Measurements from ENCODE around the gene SLC25A28.

SLC25A28 gene

GRCh38 chr10:99611326-99611725 is 8.9 kb downstream of the SLC25A28 start:
- peaks cover 28 to 62% of the 10 kb centered on the region in 2 experiments for H3K36me3 ChIP-seq (ENCODE audit: control insufficient read depth in 1 of 2, insufficient read depth in 2 of 2, low read depth in 1 of 2, low read length in 2 of 2)
- no peak overlapping the region for H2BK5ac ChIP-seq (ENCODE audit: low read depth, low read length, poor library complexity, severe bottlenecking)
- no peak overlapping the region for H2AK5ac ChIP-seq (ENCODE audit: low read length, severe bottlenecking)
- no peaks in the 10 kb centered on the region for H3K4me1 ChIP-seq (ENCODE audit: control insufficient read depth, insufficient read depth, low read depth, low read length)
- no peak overlapping the region for H3K4me3 ChIP-seq (ENCODE audit: insufficient read depth in 1 of 2, low read depth in 1 of 2, low read length in 2 of 2)
- no peak overlapping the region for H2AFZ ChIP-seq (ENCODE audit: low read depth, low read length)
- 87% methylated on average over 4 of the region's 4 CpGs for WGBS
- H3K14ac ChIP-seq (ENCODE audit: low read length in 2 of 2): no peak overlapping the region
- DNase-seq: no peak
- H2BK15ac ChIP-seq (ENCODE audit: low read depth, poor library complexity, severe bottlenecking): no peak overlapping the region
- H4K91ac ChIP-seq (ENCODE audit: low read length): no peak overlapping the region
- H2BK120ac ChIP-seq (ENCODE audit: low read depth, low read length): no peak overlapping the region
- no peak overlapping the region for H4K8ac ChIP-seq (ENCODE audit: low read length)
- no peak overlapping the region for H3K27ac ChIP-seq (ENCODE audit: low read length, poor library complexity, severe bottlenecking)
- H3K79me1 ChIP-seq (replicated peaks; ENCODE audit: low read length, poor library complexity, severe bottlenecking): peaks cover 25% of the 10 kb centered on the region
- H3K23ac ChIP-seq (ENCODE audit: low read length in 2 of 2): no peak overlapping the region
- no peak overlapping the region for H2BK12ac ChIP-seq (ENCODE audit: low read length in 2 of 2)
- H3K27me3 ChIP-seq (ENCODE audit: control insufficient read depth in 1 of 2, insufficient read depth in 1 of 2, low read length in 2 of 2): no peaks in the 10 kb centered on the region
- no peak overlapping the region for H3K18ac ChIP-seq (ENCODE audit: low read depth in 1 of 2, low read length in 2 of 2)
- no peak overlapping the region for H3K4ac ChIP-seq (ENCODE audit: low read depth in 1 of 2, low read length in 2 of 2)
- H3K9me3 ChIP-seq (ENCODE audit: control insufficient read depth, low read length): no peaks in the 10 kb centered on the region
- no peak overlapping the region for H3K4me2 ChIP-seq (ENCODE audit: low read length, poor library complexity, severe bottlenecking)
- no peak overlapping the region for H3K9ac ChIP-seq (ENCODE audit: low read length)

- Histone ChIP-seq H3K4me2 (ENCODE audit: low read length, poor library complexity, severe bottlenecking) (no peak overlapping the region), H2BK120ac (ENCODE audit: low read depth, low read length) (no peak overlapping the region), H3K23ac (ENCODE audit: low read length in 2 of 2) (no peak overlapping the region), H3K79me1 (replicated peaks; ENCODE audit: low read length, poor library complexity, severe bottlenecking) (peaks cover 24% of the 10 kb centered on the region), H2BK5ac (ENCODE audit: low read depth, low read length, poor library complexity, severe bottlenecking) (no peak overlapping the region), H3K4me3 (ENCODE audit: insufficient read depth in 1 of 2, low read depth in 1 of 2, low read length in 2 of 2) (no peak overlapping the region), H3K27me3 (ENCODE audit: control insufficient read depth in 1 of 2, insufficient read depth in 1 of 2, low read length in 2 of 2) (no peaks in the 10 kb centered on the region), H4K8ac (ENCODE audit: low read length) (no peak overlapping the region), H2AK5ac (ENCODE audit: low read length, severe bottlenecking) (no peak overlapping the region), H3K36me3 (ENCODE audit: control insufficient read depth in 1 of 2, insufficient read depth in 2 of 2, low read depth in 1 of 2, low read length in 2 of 2) (peaks cover 28 to 60% of the 10 kb centered on the region in 2 experiments), H3K4me1 (ENCODE audit: control insufficient read depth, insufficient read depth, low read depth, low read length) (no peaks in the 10 kb centered on the region), H4K91ac (ENCODE audit: low read length) (no peak overlapping the region), H2AFZ (ENCODE audit: low read depth, low read length) (no peak overlapping the region), H3K14ac (ENCODE audit: low read length in 2 of 2) (no peak overlapping the region), H3K9ac (ENCODE audit: low read length) (no peak overlapping the region), H2BK15ac (ENCODE audit: low read depth, poor library complexity, severe bottlenecking) (no peak overlapping the region), H3K18ac (ENCODE audit: low read depth in 1 of 2, low read length in 2 of 2) (no peak overlapping the region), H2BK12ac (ENCODE audit: low read length in 2 of 2) (no peak overlapping the region), H3K4ac (ENCODE audit: low read depth in 1 of 2, low read length in 2 of 2) (no peak overlapping the region), H3K9me3 (ENCODE audit: control insufficient read depth, low read length) (no peaks in the 10 kb centered on the region), H3K27ac (ENCODE audit: low read length, poor library complexity, severe bottlenecking) (no peak overlapping the region)
- no peak for DNase-seq
- WGBS: 100% methylated on average over 3 of the region's 3 CpGs
These were observed 10.0 kb downstream of the SLC25A28 start for GRCh38 chr10:99610221-99610620.

- Histone ChIP-seq H2BK120ac (ENCODE audit: low read depth, low read length) (no peak overlapping the region), H4K91ac (ENCODE audit: low read length) (no peak overlapping the region), H2AK5ac (ENCODE audit: low read length, severe bottlenecking) (no peak overlapping the region), H3K18ac (ENCODE audit: low read depth in 1 of 2, low read length in 2 of 2) (no peak overlapping the region), H3K23ac (ENCODE audit: low read length in 2 of 2) (no peak overlapping the region), H3K9ac (ENCODE audit: low read length) (no peak overlapping the region), H2BK5ac (ENCODE audit: low read depth, low read length, poor library complexity, severe bottlenecking) (no peak overlapping the region), H3K79me1 (replicated peaks; ENCODE audit: low read length, poor library complexity, severe bottlenecking) (peaks cover 24% of the 10 kb centered on the region), H3K4ac (ENCODE audit: low read depth in 1 of 2, low read length in 2 of 2) (no peak overlapping the region), H3K27me3 (ENCODE audit: control insufficient read depth in 1 of 2, insufficient read depth in 1 of 2, low read length in 2 of 2) (no peaks in the 10 kb centered on the region), H2BK12ac (ENCODE audit: low read length in 2 of 2) (no peak overlapping the region), H3K27ac (ENCODE audit: low read length, poor library complexity, severe bottlenecking) (no peak overlapping the region), H3K4me2 (ENCODE audit: low read length, poor library complexity, severe bottlenecking) (no peak overlapping the region), H3K9me3 (ENCODE audit: control insufficient read depth, low read length) (no peaks in the 10 kb centered on the region), H3K4me1 (ENCODE audit: control insufficient read depth, insufficient read depth, low read depth, low read length) (no peaks in the 10 kb centered on the region), H3K36me3 (ENCODE audit: control insufficient read depth in 1 of 2, insufficient read depth in 2 of 2, low read depth in 1 of 2, low read length in 2 of 2) (peaks cover 28 to 57% of the 10 kb centered on the region in 2 experiments), H4K8ac (ENCODE audit: low read length) (no peak overlapping the region), H2BK15ac (ENCODE audit: low read depth, poor library complexity, severe bottlenecking) (no peak overlapping the region), H3K14ac (ENCODE audit: low read length in 2 of 2) (no peak overlapping the region), H2AFZ (ENCODE audit: low read depth, low read length) (no peak overlapping the region), H3K4me3 (ENCODE audit: insufficient read depth in 1 of 2, low read depth in 1 of 2, low read length in 2 of 2) (no peak overlapping the region)
- DNase-seq: no peak
- WGBS: 97% methylated on average over 2 of the region's 2 CpGs
These were observed 11.1 kb downstream of the SLC25A28 start for GRCh38 chr10:99609186-99609585.

DNA sequence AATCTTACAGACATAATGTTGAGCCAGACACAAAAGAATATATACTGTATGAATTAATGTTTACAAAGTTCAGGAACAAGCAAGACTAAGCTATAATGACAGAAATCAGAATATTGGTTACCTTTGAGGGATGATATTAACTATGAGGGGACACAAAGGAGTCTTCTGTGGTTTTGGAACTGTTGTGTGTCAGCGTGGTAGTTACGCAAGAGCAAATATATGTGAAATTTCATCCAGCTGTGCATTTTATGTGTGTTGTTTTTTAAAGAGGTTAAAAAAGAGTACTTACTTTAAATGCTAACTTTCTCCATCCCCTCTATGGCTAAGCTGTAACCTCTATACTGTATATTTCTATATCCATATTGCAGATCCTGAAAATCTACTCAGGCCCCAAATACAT is 14.9 kb downstream of the SLC25A28 start:
- Histone ChIP-seq H2BK12ac (ENCODE audit: low read length in 2 of 2) (no peak overlapping the region), H2AK5ac (ENCODE audit: low read length, severe bottlenecking) (no peak overlapping the region), H4K91ac (ENCODE audit: low read length) (no peak overlapping the region), H3K27ac (ENCODE audit: low read length, poor library complexity, severe bottlenecking) (no peak overlapping the region), H3K27me3 (ENCODE audit: control insufficient read depth in 1 of 2, insufficient read depth in 1 of 2, low read length in 2 of 2) (no peaks in the 10 kb centered on the region), H2BK15ac (ENCODE audit: low read depth, poor library complexity, severe bottlenecking) (no peak overlapping the region), H3K36me3 (ENCODE audit: control insufficient read depth in 1 of 2, insufficient read depth in 2 of 2, low read depth in 1 of 2, low read length in 2 of 2) (peaks cover 3 to 24% of the 10 kb centered on the region in 2 experiments), H4K8ac (ENCODE audit: low read length) (no peak overlapping the region), H3K14ac (ENCODE audit: low read length in 2 of 2) (no peak overlapping the region), H2BK5ac (ENCODE audit: low read depth, low read length, poor library complexity, severe bottlenecking) (no peak overlapping the region), H3K18ac (ENCODE audit: low read depth in 1 of 2, low read length in 2 of 2) (no peak overlapping the region), H3K4me1 (ENCODE audit: control insufficient read depth, insufficient read depth, low read depth, low read length) (no peaks in the 10 kb centered on the region), H3K23ac (ENCODE audit: low read length in 2 of 2) (no peak overlapping the region), H3K9me3 (ENCODE audit: control insufficient read depth, low read length) (no peaks in the 10 kb centered on the region), H3K4me3 (ENCODE audit: insufficient read depth in 1 of 2, low read depth in 1 of 2, low read length in 2 of 2) (no peak overlapping the region), H2BK120ac (ENCODE audit: low read depth, low read length) (no peak overlapping the region), H2AFZ (ENCODE audit: low read depth, low read length) (no peak overlapping the region), H3K79me1 (replicated peaks; ENCODE audit: low read length, poor library complexity, severe bottlenecking) (peaks cover 1% of the 10 kb centered on the region), H3K4ac (ENCODE audit: low read depth in 1 of 2, low read length in 2 of 2) (no peak overlapping the region), H3K4me2 (ENCODE audit: low read length, poor library complexity, severe bottlenecking) (no peak overlapping the region), H3K9ac (ENCODE audit: low read length) (no peak overlapping the region)
- DNase-seq: no peak
- 25% methylated on average over 1 of the region's 2 CpGs for WGBS

Data from mesenchymal stem cell (in vitro differentiated cells and primary cell).